Measurements from ENCODE around the gene HOATZ.

The HOATZ gene

DNA sequence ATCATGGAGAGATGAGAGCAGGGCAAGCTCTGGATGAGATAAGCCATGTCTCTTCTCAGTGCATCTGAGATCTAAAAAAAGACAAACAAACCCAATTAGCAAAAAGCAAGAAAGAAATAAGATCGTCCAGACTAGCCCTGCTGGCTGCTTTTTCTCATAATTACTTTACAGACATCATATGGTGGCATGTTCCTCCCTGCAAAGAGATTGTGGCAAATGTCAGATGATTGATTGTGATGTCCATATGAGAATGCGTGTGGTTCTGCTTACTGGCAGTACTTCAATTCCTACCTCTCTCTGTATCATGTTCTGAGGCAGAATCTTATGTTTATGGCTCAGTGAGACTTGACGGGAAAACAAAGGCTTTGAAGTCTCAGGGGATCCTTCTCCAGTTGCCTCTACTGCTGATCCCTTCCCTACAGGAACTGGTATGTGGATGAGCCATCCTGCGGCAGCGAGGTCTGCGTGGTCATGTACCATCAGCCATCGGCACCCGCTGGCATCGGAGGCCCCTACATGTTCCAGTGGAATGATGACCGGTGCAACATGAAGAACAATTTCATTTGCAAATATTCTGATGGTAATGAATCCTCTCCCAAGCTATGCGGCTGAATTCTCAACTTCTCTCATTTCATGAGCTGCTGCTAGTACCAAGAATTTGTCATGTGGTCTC lies 34.8 kb downstream of the HOATZ start:
- no peak for DNase-seq (ENCODE audit: low read depth)

DNA sequence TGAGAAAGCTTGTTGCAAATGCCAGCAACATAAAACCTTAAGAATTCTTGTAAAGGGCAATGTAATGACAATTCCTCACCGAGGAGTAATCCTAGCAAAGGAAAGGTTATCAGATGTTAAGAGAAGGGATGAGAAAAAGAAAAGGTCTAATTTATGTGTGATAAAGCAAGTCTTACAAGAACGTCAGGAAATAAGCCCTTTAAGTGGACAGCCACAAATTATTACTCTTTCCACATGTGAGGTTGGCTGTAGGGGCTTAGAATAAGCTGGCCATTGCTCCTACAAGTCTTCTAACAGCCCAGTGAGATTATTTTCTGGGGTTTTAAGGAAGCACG lies 35.3 kb downstream of the HOATZ start:
- DNase-seq (ENCODE audit: low read depth): no peak

DNA sequence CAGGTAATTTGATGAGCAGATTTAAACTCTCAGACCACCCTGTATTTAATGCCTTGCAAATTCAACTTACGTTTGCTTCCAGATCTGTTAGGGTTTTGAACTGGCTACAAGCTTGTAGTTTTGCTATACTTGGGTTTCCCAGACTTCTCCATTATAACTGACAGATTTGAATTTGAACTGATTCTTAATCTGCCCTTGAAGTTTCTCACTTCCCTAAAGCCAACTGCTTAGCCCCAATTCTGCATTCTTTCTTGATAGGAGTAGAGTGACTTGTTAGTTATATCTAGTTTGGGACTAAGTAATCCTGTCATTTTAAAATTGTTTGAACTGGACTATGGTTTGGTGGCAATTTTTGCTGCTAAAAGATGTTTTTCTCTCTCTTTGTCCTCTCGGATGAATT lies 35.7 kb downstream of the HOATZ start:
- no peak for DNase-seq (ENCODE audit: low read depth)

DNA sequence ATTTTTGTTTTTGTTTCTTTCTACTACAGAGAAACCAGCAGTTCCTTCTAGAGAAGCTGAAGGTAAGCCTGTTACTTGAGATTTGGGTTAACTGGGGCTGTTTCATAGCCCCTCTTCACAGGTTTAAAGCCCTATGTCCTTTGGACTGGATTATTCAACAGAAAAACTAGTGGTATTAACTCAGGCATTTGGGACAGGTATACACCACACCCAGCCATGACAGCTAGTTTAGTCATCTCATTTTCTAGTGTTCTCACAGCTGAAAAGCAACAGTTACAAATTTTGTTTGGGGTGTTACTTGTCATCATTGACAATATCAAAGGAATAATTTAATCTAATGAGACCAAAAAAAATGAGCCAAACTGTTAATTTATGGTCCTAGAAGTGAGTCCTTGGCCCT lies 40.0 kb downstream of the HOATZ start:
- no peak for DNase-seq (ENCODE audit: low read depth)

DNA sequence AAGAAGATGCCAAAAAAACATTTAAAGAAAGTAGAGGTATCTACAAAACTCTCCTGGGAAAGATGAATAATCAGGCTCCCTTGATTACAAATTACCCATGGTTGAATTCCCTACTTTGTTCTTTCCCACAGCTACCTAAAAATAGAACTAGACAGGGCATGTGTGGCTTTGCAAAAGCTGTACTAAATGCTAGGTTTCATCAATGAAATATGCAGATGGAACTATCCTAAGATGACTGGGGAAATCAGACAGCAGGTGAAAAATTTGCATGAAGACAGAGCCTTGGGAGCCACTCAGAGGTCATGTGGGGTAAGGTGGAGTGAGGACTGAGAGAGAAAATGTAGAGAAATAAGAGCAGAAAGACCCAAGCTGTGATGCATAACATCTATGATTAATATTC lies 40.7 kb downstream of the HOATZ start:
- DNase-seq (ENCODE audit: low read depth): no peak

DNA sequence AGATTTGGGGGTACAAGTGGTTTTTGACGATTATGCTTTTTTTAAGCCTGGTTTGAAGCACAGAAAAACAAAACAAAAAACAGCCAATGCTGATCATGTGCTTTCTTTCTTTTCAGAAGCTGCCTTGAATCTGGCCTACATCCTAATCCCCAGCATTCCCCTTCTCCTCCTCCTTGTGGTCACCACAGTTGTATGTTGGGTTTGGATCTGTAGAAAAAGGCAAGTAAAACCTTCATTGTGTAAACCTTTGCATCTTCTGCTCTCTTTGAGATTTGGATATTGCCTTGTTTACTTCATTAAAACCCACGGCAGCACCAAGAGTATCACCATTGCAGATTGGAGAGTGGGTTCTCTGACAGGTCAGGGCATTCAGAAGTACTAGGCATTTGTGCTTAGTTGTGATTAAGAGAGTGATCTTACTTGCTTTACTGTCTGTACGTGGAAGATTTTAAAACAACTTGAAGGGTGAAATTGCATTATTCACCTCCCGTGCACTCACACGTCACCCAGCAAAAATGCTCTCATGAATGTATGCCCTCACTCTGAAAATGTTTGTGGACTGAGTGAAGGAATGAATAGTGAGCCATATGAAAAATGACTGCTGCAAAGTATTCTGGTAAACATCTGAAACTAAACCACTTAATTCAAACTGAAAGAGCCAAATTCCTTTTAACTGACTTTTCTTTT lies 43.0 kb downstream of the HOATZ start:
- DNase-seq (ENCODE audit: low read depth): no peak

DNA sequence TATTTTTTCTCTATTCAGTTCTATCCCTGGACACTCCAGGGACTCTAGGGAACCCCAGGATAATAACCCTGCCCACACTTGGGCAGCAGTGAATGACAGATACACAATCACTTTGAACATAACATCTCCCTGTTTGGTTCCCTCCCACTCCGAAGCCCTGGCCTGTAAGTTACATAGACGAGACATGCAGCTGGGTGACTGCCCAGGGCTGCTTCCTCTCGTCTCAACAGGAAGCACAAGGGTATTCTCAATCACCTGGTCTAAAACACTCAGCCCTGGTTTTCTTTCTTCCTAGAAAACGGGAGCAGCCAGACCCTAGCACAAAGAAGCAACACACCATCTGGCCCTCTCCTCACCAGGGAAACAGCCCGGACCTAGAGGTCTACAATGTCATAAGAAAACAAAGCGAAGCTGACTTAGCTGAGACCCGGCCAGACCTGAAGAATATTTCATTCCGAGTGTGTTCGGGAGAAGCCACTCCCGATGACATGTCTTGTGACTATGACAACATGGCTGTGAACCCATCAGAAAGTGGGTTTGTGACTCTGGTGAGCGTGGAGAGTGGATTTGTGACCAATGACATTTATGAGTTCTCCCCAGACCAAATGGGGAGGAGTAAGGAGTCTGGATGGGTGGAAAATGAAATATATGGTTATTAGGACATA lies 45.4 kb downstream of the HOATZ start:
- DNase-seq (ENCODE audit: low read depth): no peak

DNA sequence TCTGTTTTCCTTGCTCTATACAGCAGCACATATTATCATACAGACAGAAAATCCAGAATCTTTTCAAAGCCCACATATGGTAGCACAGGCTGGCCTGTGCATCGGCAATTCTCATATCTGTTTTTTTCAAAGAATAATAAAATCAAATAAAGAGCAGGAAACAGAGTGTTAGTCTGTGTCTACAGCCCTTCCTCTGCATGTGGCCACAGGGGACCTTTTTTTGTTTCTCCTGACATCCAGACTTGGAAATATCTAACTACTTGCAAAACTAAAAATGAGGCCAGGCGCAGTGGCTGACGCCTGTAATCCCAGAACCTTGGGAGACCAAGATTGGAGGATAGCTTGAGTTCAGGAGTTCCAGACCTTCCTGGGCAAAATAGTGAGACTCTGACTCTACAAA lies 46.2 kb downstream of the HOATZ start:
- no peak for DNase-seq (ENCODE audit: low read depth)

DNA sequence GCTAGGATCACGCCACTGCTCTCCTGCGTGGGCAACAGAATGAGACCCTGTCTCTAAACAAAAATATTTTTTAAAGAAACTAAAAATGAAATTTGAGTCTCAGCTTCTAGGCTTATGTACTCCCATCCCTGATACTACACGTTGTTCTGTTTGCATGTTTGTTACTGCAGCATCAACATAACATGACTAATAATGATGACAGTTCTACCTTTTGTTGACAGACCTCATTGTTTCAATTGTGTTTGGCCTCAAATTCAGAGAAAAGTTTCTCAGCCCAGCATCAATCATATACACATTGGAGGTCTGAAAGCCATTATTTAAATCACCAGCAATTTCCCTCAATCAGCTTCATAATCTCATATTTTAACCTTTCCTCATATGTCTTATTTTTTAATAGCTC lies 46.7 kb downstream of the HOATZ start:
- DNase-seq (ENCODE audit: low read depth): no peak

DNA sequence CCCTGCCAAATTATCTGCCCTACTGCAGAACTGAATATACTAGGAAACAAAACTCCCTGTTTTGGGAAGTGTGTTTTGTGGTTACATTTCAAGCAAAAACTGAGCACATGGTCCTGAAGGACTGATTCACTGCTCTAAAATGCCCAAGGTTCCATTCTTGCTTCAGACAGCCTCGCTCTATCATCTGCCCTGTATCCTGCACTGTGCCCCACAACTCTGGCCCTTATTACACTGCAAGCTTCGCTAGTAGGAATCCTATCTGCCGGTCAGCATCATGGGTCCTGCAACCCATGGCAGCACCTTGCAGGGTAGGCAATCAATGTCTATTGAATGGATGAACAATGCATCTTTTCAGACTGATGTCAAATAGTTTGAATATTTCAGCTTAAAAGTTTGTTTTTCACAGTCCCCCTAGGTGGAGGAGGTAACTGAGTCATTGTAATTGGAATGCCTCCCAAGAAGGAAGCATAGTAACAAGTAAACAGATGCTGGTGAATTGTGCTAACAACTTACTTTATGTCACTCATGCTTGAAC lies 47.3 kb downstream of the HOATZ start:
- no peak for DNase-seq (ENCODE audit: low read depth)

DNA sequence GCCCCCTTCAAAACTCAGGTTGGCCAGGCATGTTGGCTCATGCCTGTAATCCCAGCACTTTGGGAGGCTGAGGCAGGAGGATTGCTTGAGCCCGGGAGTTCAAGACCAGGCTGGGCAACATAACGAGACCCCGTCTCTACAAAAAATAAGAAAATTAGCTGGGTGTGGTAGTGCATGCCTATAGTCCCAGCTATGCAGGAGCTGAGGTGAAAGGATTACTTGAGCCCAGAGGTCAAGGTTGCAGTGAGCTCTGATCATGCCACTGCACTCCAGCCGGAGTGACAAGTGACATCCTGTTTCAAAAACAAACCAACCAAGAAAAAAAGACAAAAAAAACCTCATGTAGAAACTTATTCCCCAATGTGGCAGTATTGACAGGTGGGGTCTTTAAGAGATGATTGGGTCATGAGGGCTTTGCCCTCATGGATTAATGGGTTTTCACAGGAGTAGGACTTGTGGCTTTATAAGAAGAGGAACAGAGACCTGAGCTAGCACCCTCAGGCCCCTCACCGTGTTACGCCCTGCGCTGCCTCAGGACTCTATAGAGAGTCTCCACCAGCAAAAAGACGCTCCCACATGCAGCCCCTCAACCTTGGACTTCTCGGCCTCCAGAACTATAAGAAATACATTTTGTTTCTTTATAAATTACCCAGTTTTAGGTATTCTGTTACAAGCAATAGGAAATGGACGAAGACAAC lies 48.3 kb downstream of the HOATZ start:
- DNase-seq (ENCODE audit: low read depth): no peak

DNA sequence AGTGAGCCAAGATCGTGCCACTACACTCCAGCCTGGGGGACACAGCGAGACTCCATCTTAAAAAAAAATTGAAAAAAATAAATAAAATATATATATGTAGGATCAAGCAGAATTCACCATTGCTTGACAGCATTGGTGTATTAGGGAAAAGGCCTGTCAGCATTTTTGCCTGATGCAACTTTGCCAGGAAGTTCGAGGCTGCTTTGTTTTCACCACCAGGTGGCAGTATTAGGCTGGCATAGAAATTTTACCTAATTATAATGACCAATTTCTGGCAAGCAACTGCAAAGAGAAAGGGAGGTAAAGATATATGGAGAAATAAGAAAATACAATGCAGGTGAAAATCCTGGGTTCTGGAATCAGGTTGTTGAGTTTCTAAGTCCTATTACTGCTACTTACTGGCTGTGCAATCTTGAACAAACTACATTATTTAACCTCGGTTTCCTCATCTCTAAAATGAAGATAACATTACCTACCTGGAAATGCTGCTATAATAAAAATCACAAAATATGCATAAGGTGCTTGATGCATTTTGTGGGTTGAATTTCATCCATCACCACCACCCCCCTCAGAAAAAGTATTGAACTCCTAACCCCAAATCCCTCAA lies 50.6 kb downstream of the HOATZ start:
- peak; percentile 28 for DNase-seq (ENCODE audit: low read depth)

DNA sequence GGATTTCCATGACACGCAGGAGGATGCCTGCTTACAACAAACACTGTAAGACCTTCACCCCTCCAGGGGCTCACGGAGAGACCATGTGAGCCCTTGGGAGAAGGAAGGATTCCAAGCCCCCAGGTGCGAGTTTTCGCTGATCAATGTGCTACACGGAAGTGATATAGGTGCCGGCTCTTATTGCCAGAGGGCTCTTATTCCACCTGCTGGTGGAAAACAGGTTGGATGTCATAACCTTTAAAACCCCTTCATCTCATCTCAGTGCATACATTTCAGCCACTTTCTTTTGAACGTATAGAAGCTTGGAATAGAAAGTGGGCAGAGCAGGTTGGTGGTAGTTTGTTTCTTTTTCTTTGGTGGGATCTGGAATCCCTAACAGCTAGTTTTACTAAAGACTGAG lies 51.7 kb downstream of the HOATZ start:
- no peak for DNase-seq (ENCODE audit: low read depth)

DNA sequence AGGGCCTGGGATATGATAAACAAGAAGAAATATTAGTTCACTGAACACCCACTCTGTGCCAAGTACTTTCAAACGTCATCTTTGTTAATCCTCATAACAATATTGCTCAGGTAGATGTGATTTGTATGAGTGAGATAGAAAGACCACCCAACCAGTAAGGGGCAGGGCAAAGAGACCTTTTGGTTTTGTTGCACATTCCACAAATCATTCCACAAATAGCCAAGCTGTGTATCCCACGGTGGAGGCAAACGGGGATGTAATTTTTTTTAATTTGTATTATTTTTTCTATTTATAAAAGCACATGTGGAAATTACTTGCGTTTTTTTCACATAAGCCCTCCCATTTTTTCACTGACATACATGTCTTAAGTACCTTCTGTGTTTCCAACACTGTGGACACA lies 54.9 kb downstream of the HOATZ start:
- no peak for DNase-seq (ENCODE audit: low read depth)

DNA sequence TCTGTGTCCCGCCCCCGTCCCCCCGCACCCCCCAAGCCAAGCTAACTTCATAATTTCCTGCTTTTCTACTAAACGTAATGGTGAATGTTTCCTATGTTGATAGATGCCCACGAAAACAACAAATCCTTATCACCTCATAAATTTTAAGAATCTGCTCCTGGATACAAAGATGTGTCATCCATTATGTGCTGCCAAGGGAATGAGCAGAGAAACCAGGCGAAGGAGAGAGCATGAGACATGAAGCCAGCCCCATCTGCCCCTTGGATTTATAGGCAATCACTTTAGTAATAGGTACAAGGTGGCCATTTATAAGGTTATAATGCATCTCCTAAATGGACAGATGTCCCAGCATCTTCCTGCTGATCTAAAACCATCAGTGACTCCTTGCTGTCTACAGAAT lies 56.2 kb downstream of the HOATZ start:
- DNase-seq (ENCODE audit: low read depth): no peak

DNA sequence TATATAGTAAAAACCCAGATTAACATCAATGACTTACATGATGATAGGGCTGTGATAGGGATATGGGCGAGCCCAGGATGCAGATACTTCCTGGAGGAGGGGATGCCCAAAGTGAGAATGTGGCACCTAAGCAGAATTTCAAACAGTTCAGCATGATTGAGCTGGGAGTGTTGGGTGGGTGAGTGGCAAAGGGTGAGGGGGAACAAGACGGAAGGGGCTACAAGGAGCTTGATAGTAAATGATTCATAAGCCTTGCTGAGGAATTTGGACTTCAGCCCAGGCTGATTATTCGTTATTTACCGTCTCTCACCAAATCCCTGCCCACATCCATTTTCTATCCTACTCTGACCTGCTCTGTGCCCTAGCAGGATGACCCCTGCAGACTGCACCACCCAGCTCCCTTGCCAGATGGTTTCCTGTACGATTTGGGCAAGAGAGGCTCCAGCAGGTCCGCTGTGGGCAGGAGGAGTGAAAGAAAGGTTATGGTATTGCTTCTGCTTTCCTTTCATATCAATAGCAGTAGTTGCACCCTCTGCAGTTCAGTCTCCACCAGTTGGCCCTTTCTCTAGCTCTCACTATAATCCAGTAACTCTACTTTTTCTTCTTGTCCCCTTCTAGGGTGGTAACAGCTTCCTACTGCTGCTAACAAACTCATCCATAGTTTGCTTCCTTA lies 57.4 kb downstream of the HOATZ start:
- no peak for DNase-seq (ENCODE audit: low read depth)

DNA sequence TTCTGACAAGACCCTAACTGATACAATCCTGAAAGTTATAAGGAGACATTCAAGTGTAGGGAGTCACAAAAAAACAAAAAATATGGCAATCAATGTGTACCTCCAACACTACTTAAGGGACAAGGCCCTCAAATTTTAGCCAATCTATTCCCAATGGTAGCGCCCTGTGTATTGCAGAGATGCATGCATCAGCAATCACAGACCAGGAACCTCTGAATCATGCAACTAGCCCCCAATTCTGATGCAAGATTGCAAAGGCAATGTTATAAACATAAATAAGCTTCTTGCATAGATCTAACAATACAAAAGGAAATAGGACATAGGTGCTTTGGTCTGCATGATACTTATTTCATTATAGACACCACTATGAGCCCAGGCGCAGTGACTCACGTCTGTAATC lies 58.0 kb downstream of the HOATZ start:
- DNase-seq (ENCODE audit: low read depth): no peak

DNA sequence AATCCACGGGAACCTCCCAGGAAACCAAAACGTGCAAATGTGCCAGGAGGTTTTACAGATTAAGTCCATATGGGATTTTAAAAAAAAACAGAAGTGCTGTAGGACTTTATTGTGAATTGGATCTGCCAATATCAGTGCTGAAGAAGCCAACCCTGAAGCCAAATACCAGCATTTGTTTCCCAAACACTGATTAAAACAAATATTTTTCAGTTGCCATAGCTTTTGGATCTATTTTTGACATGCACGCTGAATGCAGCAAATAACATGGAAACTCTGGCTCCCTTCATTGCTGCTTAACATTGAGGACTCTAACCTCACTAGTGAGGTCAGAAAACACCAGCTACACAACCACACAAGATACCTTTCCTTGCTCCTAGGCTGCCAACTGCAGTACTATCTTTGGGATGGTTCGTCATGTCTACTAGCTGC lies 59.3 kb downstream of the HOATZ start:
- DNase-seq (ENCODE audit: low read depth): no peak

DNA sequence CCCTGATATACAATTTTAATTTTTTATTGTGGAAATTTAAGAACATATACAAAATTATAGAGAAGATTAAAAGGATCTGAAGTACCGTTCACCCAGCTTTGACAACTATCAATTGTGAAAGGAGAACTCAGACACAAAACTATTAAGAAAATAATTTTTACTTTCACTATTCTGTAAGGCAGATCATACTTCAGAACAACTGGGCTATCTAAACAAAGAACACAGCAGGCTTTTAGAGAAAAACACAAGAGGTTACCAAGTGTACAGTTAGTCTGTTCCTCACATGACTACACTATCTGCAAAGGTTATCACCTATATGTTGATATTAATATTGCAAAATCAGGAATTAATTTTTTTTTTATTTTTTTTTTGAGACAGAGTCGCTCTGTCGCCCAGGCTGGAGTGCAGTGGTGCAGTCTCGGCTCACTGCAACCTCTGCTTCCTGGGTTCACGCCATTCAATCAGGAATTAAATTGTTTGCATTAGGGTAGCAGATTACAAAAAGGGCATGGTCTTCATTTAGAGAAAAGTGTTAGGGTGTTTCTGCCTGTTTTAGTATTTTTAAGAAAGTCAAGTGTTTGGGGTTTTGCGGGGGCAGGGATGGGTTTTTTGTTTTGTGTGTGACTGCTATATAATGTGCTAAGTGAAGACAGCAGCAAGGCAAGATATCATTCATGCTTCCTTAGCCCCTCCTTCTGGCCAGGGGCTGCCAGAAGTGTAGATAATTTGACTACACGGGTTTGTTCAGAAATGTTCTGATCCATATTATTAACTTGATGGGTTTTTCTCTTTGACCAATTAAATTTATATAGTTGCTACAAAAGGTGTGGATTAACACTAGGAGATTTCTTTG lies 60.0 kb downstream of the HOATZ start:
- DNase-seq (ENCODE audit: low read depth): no peak

DNA sequence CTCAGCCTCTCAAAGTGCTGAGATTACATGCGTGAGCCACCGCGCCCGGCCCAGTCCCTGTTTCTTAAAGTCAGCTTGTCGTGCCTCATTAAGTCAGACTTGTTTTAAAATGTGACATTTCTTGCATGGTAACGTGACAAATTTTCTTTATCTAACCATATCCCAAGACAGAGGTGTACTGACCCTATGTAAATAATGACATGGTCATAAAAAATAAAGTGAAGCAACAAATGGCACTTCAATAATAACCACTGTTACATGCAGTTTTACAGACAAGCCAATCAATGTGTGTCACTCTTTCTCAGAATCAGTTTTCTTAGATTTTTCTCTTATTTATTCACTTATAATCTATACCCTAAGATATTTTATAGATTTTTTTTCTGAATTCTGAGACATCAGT lies 61.2 kb downstream of the HOATZ start:
- no peak for DNase-seq (ENCODE audit: low read depth)

DNA sequence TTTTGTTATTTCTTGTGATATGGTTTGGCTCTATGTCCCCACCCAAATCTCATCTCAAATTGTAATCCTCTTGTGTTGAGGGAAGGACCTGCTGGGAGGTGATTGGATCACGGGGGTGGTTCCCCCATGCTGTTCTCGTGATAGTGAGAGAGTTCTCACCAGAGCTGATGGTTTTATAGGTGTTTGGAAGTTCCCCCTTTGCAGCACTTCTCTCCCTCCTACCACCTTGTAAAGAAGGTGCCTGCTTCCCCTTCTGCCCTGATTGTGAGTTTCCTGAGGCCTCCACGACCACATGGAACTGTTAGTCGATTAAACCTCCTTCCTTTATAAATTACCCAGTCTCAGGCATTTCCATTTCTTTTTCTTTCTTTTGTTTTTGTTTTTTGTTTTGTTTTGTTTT lies 63.2 kb downstream of the HOATZ start:
- DNase-seq (ENCODE audit: low read depth): no peak
